Measurements from ENCODE around the gene TOP3A.

- TF ChIP-seq CTCF (IDR thresholded peaks at IDR 0.05; ENCODE audit: low read depth, low read length) (no peak), POLR2A (IDR thresholded peaks at IDR 0.05; ENCODE audit: extremely low read depth, insufficient read length) (no peak), MAX (IDR thresholded peaks at IDR 0.05; ENCODE audit: low read depth, low read length) (no peak), MYC (IDR thresholded peaks at IDR 0.05; ENCODE audit: low read depth, low read length) (no peak)
Measured at GRCh38 chr17:18278867-18279266, 35.9 kb downstream of the TOP3A start.

Data from NB4 (cell line).